Measurements from ENCODE around the gene EIF2B4.

DNA sequence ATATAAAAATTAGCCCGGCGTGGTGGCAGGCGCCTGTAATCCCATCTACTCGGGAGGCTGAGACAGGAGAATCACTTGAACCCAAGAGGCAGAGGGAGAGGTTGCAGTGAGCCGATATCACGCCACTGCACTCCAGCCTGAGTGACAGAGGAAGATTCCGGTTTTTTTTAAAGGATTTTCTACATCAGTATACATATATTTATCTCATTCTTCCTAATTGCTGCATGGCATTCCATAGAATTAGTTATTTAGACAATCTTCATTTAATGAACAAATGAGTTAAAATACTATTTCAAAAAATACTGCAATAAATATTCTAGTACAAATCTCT, 15.6 kb downstream of the EIF2B4 start:
- TF ChIP-seq CTCF (IDR thresholded peaks at IDR 0.05) (no peak), POLR2A (IDR thresholded peaks at IDR 0.05) (no peak), POLR2AphosphoS5 (IDR thresholded peaks at IDR 0.05) (no peak)
